WTC11 (cell line): Measurements from ENCODE around the gene AKAIN1. TPM values are rescaled to one million over a fixed set of nuclear protein-coding genes. Genes with fewer than 3 reads are reported as not detected.

ENCODE experiments used
- ATAC-seq: fragments of 200-7000 bp; cut with Tn5 transposase; 2 replicates; pipeline ENCODE4 v1.10.0; 2021; ENCODE audit warnings: mild to moderate bottlenecking, moderate library complexity
- CTCF ChIA-PET: fragments of 300-600 bp; sonication (Branson Sonifier 250); formaldehyde crosslinking; loops from one replicate; lab custom pipeline; 2021; ENCODE audit warnings: antibody characterized with exemption; lab: Charles Lee
- POLR2A ChIA-PET: fragments of 350-600 bp; sonication (Branson Sonifier 250); formaldehyde crosslinking; loops from one replicate; lab custom pipeline; 2021; ENCODE audit warnings: antibody characterized with exemption; lab: Charles Lee
- DNase-seq: peaks from one replicate; pipeline ENCODE4 v3.0.0; 2021; ENCODE audit warnings: low spot score
- H3K27ac Mint-ChIP-seq: 2 replicates; pipeline ENCODE4 v1.8.0; 2021; ENCODE audit warnings: mixed read lengths
- H3K27me3 Mint-ChIP-seq: 2 replicates; pipeline ENCODE4 v1.8.0; 2021; ENCODE audit warnings: low read depth, mild to moderate bottlenecking, moderate library complexity, mixed read lengths
- H3K36me3 Mint-ChIP-seq: 2 replicates; pipeline ENCODE4 v1.8.0; 2021; ENCODE audit warnings: mixed read lengths
- H3K4me1 Mint-ChIP-seq: 2 replicates; pipeline ENCODE4 v1.8.0; 2022; ENCODE audit warnings: mixed read lengths
- H3K4me3 Mint-ChIP-seq: 2 replicates; pipeline ENCODE4 v1.8.0; 2021; ENCODE audit warnings: mild to moderate bottlenecking, moderate library complexity, mixed read lengths
- H3K9me3 Mint-ChIP-seq: 2 replicates; pipeline ENCODE4 v1.8.0; 2021; ENCODE audit warnings: mixed read lengths
- CBFB ChIP-seq: sonication (generic); formaldehyde crosslinking; IDR thresholded peaks from 2 replicates; pipeline ENCODE4 v1.8.1; 2022; ENCODE audit warnings: mild to moderate bottlenecking, low read depth, missing genetic modification reagents
- CREB1 ChIP-seq: sonication (generic); formaldehyde crosslinking; IDR thresholded peaks from 2 replicates; pipeline ENCODE4 v1.8.0; 2023; ENCODE audit warnings: mild to moderate bottlenecking, missing genetic modification reagents
- EMX1 ChIP-seq: fragments of 250-450 bp; sonication (Bioruptor Pico); IDR thresholded peaks from 2 replicates; pipeline ENCODE4 v1.8.0; 2021; ENCODE audit warnings: mild to moderate bottlenecking
- ESRRA ChIP-seq: sonication (generic); formaldehyde crosslinking; IDR thresholded peaks from 2 replicates; pipeline ENCODE4 v1.8.1; 2022; ENCODE audit warnings: mild to moderate bottlenecking, missing genetic modification reagents, borderline replicate concordance
- GABPB1 ChIP-seq: sonication (generic); formaldehyde crosslinking; IDR thresholded peaks from 2 replicates; pipeline ENCODE4 v1.8.1; 2023; ENCODE audit warnings: mild to moderate bottlenecking, missing genetic modification reagents
- JAZF1 ChIP-seq: fragments of 250-450 bp; sonication (Bioruptor Pico); IDR thresholded peaks from 2 replicates; pipeline ENCODE4 v1.9.0; 2021; ENCODE audit warnings: moderate library complexity, mild to moderate bottlenecking, inconsistent platforms
- MXD4 ChIP-seq: fragments of 250-450 bp; sonication (Bioruptor Pico); IDR thresholded peaks from 2 replicates; pipeline ENCODE4 v1.8.0; 2021; ENCODE audit warnings: mild to moderate bottlenecking, moderate library complexity, borderline replicate concordance
- NR1H2 ChIP-seq: sonication (generic); formaldehyde crosslinking; IDR thresholded peaks from 2 replicates; pipeline ENCODE4 v1.9.0; 2021; ENCODE audit warnings: mild to moderate bottlenecking, moderate library complexity, missing genetic modification reagents
- NR2C2 ChIP-seq: sonication (generic); formaldehyde crosslinking; IDR thresholded peaks from 2 replicates; pipeline ENCODE4 v1.8.0; 2022; ENCODE audit warnings: mild to moderate bottlenecking, missing genetic modification reagents
- NR3C1 ChIP-seq: sonication (generic); formaldehyde crosslinking; conservative IDR thresholded peaks from 2 replicates; pipeline ENCODE4 v1.8.1; 2023; ENCODE audit warnings: low read depth, mild to moderate bottlenecking, missing genetic modification reagents
- SMAD3 ChIP-seq: sonication (generic); formaldehyde crosslinking; IDR thresholded peaks from 2 replicates; pipeline ENCODE4 v1.8.0; 2022; ENCODE audit warnings: missing genetic modification reagents, mild to moderate bottlenecking, borderline replicate concordance
- TEAD1 ChIP-seq: sonication (generic); formaldehyde crosslinking; IDR thresholded peaks from 2 replicates; pipeline ENCODE4 v1.8.0; 2022; ENCODE audit warnings: mild to moderate bottlenecking, missing genetic modification reagents
- ZBTB21 ChIP-seq: sonication (generic); formaldehyde crosslinking; IDR thresholded peaks from 2 replicates; pipeline ENCODE4 v1.8.1; 2023; ENCODE audit warnings: mild to moderate bottlenecking, missing genetic modification reagents, borderline replicate concordance
- ZNF263 ChIP-seq: sonication (generic); formaldehyde crosslinking; IDR thresholded peaks from 2 replicates; pipeline ENCODE4 v1.8.1; 2022; ENCODE audit warnings: low read depth, mild to moderate bottlenecking, moderate library complexity, missing genetic modification reagents
- ZNF396 ChIP-seq: fragments of 250-450 bp; sonication (Bioruptor Pico); IDR thresholded peaks from 2 replicates; pipeline ENCODE4 v1.8.0; 2021; ENCODE audit warnings: mild to moderate bottlenecking, moderate library complexity, borderline replicate concordance
- total RNA-seq: library from RNA; stranded (reverse); gene quantifications from 3 replicates; pipeline ENCODE4 v1.2.3, GENCODE V29; 2021
- TF ChIP-seq, protein P1 (sequence below): sonication (generic); formaldehyde crosslinking; IDR thresholded peaks from 2 replicates; pipeline ENCODE4 v1.8.1; 2022; ENCODE audit warnings: missing genetic modification reagents, borderline replicate concordance
- TF ChIP-seq, protein P2 (sequence below): sonication (generic); formaldehyde crosslinking; IDR thresholded peaks from 2 replicates; pipeline ENCODE4 v1.8.1; 2023; ENCODE audit warnings: mild to moderate bottlenecking, missing genetic modification reagents, borderline replicate concordance
- TF ChIP-seq, protein P3 (sequence below): fragments of 250-450 bp; sonication (Bioruptor Pico); IDR thresholded peaks from 2 replicates; pipeline ENCODE4 v1.8.0; 2021; ENCODE audit warnings: mild to moderate bottlenecking
- TF ChIP-seq, protein P4 (sequence below): sonication (generic); formaldehyde crosslinking; conservative IDR thresholded peaks from 2 replicates; pipeline ENCODE4 v1.8.1; 2023; ENCODE audit warnings: mild to moderate bottlenecking, low read depth, missing genetic modification reagents, moderate library complexity

Gene AKAIN1
- total RNA-seq, 1 experiment from 2014 or later = not detected

DNA sequence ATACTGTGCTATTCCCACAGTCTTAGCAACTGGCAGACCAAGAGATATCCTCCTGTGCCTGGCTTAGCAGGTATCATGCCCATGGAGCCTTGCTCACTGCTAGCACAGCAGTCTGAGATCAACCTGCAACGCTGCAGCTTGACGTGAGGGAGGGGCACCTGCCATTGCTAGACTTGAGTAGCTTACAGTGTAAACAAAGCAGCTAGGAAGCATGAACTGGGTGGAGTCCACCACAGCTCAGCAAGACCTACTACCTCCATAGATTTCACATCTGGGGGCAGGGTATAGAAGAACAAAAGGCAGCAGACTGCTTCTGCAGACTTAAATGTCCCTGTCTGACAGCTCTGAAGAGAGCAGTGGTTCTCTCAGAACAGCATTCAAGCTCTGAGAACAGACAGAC lies 74.8 kb downstream of the AKAIN1 start (continued):
- TF ChIP-seq ZNF263 (no peak), CBFB (CRISPR knock-in tag) (no peak)

DNA sequence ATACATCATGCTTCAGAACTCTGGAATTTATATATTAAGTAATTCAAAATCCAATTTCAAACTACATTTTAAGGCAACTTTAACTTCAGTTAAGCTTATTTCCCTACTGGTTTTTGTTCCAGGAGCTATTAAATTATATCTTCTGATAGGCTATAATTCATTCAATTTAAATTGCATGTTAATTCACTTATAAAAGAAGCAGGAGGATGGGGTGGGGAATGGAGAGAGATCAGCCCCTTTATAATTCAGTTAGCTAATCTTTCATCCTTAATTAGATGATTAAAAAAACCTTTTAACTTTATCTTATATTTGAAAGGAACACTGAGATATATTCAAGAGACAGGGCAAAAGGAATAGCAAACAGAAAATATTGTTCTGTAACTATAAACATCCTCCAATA lies 86.8 kb downstream of the AKAIN1 start:
- peaks cover 4% of the 10 kb centered on the region for H3K4me1 Mint-ChIP-seq

More for the DNA sequence above, 86.8 kb downstream of the AKAIN1 start:
- TF ChIP-seq TEAD1 (CRISPR knock-in tag) (no peak), SMAD3 (CRISPR knock-in tag) (no peak), EMX1 (CRISPR knock-in tag) (no peak), MXD4 (CRISPR knock-in tag) (no peak), CREB1 (CRISPR knock-in tag) (no peak), NR3C1 (CRISPR knock-in tag) (no peak), NR1H2 (CRISPR knock-in tag) (no peak), JAZF1 (CRISPR knock-in tag) (no peak), ZNF396 (CRISPR knock-in tag) (no peak), NR2C2 (CRISPR knock-in tag) (no peak), ZBTB21 (no peak), GABPB1 (CRISPR knock-in tag) (no peak), ESRRA (CRISPR knock-in tag) (no peak)
- TF ChIP-seq, protein P1, sequence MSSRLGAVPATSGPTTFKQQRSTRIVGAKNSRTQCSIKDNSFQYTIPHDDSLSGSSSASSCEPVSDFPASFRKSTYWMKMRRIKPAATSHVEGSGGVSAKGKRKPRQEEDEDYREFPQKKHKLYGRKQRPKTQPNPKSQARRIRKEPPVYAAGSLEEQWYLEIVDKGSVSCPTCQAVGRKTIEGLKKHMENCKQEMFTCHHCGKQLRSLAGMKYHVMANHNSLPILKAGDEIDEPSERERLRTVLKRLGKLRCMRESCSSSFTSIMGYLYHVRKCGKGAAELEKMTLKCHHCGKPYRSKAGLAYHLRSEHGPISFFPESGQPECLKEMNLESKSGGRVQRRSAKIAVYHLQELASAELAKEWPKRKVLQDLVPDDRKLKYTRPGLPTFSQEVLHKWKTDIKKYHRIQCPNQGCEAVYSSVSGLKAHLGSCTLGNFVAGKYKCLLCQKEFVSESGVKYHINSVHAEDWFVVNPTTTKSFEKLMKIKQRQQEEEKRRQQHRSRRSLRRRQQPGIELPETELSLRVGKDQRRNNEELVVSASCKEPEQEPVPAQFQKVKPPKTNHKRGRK = no peak
- TF ChIP-seq, protein P2, sequence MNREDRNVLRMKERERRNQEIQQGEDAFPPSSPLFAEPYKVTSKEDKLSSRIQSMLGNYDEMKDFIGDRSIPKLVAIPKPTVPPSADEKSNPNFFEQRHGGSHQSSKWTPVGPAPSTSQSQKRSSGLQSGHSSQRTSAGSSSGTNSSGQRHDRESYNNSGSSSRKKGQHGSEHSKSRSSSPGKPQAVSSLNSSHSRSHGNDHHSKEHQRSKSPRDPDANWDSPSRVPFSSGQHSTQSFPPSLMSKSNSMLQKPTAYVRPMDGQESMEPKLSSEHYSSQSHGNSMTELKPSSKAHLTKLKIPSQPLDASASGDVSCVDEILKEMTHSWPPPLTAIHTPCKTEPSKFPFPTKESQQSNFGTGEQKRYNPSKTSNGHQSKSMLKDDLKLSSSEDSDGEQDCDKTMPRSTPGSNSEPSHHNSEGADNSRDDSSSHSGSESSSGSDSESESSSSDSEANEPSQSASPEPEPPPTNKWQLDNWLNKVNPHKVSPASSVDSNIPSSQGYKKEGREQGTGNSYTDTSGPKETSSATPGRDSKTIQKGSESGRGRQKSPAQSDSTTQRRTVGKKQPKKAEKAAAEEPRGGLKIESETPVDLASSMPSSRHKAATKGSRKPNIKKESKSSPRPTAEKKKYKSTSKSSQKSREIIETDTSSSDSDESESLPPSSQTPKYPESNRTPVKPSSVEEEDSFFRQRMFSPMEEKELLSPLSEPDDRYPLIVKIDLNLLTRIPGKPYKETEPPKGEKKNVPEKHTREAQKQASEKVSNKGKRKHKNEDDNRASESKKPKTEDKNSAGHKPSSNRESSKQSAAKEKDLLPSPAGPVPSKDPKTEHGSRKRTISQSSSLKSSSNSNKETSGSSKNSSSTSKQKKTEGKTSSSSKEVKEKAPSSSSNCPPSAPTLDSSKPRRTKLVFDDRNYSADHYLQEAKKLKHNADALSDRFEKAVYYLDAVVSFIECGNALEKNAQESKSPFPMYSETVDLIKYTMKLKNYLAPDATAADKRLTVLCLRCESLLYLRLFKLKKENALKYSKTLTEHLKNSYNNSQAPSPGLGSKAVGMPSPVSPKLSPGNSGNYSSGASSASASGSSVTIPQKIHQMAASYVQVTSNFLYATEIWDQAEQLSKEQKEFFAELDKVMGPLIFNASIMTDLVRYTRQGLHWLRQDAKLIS (CRISPR knock-in tag) = no peak
- TF ChIP-seq, protein P3, sequence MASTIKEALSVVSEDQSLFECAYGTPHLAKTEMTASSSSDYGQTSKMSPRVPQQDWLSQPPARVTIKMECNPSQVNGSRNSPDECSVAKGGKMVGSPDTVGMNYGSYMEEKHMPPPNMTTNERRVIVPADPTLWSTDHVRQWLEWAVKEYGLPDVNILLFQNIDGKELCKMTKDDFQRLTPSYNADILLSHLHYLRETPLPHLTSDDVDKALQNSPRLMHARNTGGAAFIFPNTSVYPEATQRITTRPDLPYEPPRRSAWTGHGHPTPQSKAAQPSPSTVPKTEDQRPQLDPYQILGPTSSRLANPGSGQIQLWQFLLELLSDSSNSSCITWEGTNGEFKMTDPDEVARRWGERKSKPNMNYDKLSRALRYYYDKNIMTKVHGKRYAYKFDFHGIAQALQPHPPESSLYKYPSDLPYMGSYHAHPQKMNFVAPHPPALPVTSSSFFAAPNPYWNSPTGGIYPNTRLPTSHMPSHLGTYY (CRISPR knock-in tag) = no peak
- TF ChIP-seq, protein P4, sequence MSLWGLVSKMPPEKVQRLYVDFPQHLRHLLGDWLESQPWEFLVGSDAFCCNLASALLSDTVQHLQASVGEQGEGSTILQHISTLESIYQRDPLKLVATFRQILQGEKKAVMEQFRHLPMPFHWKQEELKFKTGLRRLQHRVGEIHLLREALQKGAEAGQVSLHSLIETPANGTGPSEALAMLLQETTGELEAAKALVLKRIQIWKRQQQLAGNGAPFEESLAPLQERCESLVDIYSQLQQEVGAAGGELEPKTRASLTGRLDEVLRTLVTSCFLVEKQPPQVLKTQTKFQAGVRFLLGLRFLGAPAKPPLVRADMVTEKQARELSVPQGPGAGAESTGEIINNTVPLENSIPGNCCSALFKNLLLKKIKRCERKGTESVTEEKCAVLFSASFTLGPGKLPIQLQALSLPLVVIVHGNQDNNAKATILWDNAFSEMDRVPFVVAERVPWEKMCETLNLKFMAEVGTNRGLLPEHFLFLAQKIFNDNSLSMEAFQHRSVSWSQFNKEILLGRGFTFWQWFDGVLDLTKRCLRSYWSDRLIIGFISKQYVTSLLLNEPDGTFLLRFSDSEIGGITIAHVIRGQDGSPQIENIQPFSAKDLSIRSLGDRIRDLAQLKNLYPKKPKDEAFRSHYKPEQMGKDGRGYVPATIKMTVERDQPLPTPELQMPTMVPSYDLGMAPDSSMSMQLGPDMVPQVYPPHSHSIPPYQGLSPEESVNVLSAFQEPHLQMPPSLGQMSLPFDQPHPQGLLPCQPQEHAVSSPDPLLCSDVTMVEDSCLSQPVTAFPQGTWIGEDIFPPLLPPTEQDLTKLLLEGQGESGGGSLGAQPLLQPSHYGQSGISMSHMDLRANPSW = no peak
- POLR2A ChIA-PET = no interaction called here
- Mint-ChIP-seq H3K36me3 (no peaks in the 10 kb centered on the region), H3K4me3 (no peak overlapping the region), H3K9me3 (peaks cover 12% of the 10 kb centered on the region), H3K27ac (no peak overlapping the region), H3K27me3 (no peaks in the 10 kb centered on the region; the same call in 1 of the 2 replicates)
- CTCF ChIA-PET = interaction anchor here (1.4 kb wide), 1 partner anchor 23 kb away, joined by 4 read pairs; no protein-coding TSS in a partner anchor
- ATAC-seq (no peak), DNase-seq (no peak)
